ENCODE measurements around the gene NRIP3.

The NRIP3 gene

GRCh38 chr11:9037046-9037780, 33.4 kb upstream of the NRIP3 start:
- H2BK15ac ChIP-seq (replicated peaks; ENCODE audit: low read depth), result no peak overlapping the region
- H4K5ac ChIP-seq (ENCODE audit: low read length), result no peak overlapping the region
- no peaks in the 10 kb centered on the region for H3K4me1 ChIP-seq (ENCODE audit: control insufficient read depth, low read depth, low read length)
- no peak overlapping the region for H2BK120ac ChIP-seq (ENCODE audit: low read depth, low read length)
- no peak overlapping the region for H4K8ac ChIP-seq (ENCODE audit: low read depth, low read length)
- no peaks in the 10 kb centered on the region for H3K79me2 ChIP-seq (ENCODE audit: control insufficient read depth, insufficient read depth, low read length)
- H2BK5ac ChIP-seq (ENCODE audit: low read length), result no peak overlapping the region
- H3K27me3 ChIP-seq (ENCODE audit: insufficient read depth, low read length, poor library complexity), result no peaks in the 10 kb centered on the region
- no peak overlapping the region for H2AK5ac ChIP-seq (ENCODE audit: low read length)
- no peak overlapping the region for H3K23ac ChIP-seq (ENCODE audit: low read length)
- H3K36me3 ChIP-seq (ENCODE audit: control insufficient read depth, insufficient read depth, low read length), result no peaks in the 10 kb centered on the region
- H3K4me2 ChIP-seq (ENCODE audit: low read length), result no peak overlapping the region
- no peak overlapping the region for H3K56ac ChIP-seq (ENCODE audit: low read length)
- H3K4me3 ChIP-seq (ENCODE audit: low read length), result no peak overlapping the region
- H3K18ac ChIP-seq (ENCODE audit: low read length), result no peak overlapping the region
- H3K9ac ChIP-seq (ENCODE audit: low read length), result no peak overlapping the region
- no CpG with 5 or more reads among the region's 7 CpGs for WGBS (ENCODE audit: extremely low coverage, insufficient coverage, low lambda C conversion rate)
- peak overlapping the region; percentile 17 for H3K27ac ChIP-seq (ENCODE audit: low read depth, low read length)
- no peak for DNase-seq
- no peak overlapping the region for H3K4ac ChIP-seq (ENCODE audit: low read depth, low read length)
- no peaks in the 10 kb centered on the region for H3K79me1 ChIP-seq (ENCODE audit: low read length)

- H3K9ac ChIP-seq (ENCODE audit: low read length), result no peak overlapping the region
- H3K18ac ChIP-seq (ENCODE audit: low read length), result no peak overlapping the region
- no peak overlapping the region for H2BK5ac ChIP-seq (ENCODE audit: low read length)
- WGBS (ENCODE audit: extremely low coverage, insufficient coverage, low lambda C conversion rate), result no CpG with 5 or more reads among the region's 5 CpGs
- no peak overlapping the region for H2BK120ac ChIP-seq (ENCODE audit: low read depth, low read length)
- H3K36me3 ChIP-seq (ENCODE audit: control insufficient read depth, insufficient read depth, low read length), result no peaks in the 10 kb centered on the region
- H3K23ac ChIP-seq (ENCODE audit: low read length), result no peak overlapping the region
- H3K4ac ChIP-seq (ENCODE audit: low read depth, low read length), result no peak overlapping the region
- H4K5ac ChIP-seq (ENCODE audit: low read length), result no peak overlapping the region
- no peak overlapping the region for H3K27ac ChIP-seq (ENCODE audit: low read depth, low read length)
- no peak overlapping the region for H3K56ac ChIP-seq (ENCODE audit: low read length)
- no peak overlapping the region for H3K4me2 ChIP-seq (ENCODE audit: low read length)
- no peak overlapping the region for H4K8ac ChIP-seq (ENCODE audit: low read depth, low read length)
- H2BK15ac ChIP-seq (replicated peaks; ENCODE audit: low read depth), result no peak overlapping the region
- no peaks in the 10 kb centered on the region for H3K27me3 ChIP-seq (ENCODE audit: insufficient read depth, low read length, poor library complexity)
- no peak overlapping the region for H2AK5ac ChIP-seq (ENCODE audit: low read length)
- no peak for DNase-seq
- H3K79me1 ChIP-seq (ENCODE audit: low read length), result no peaks in the 10 kb centered on the region
- H3K4me3 ChIP-seq (ENCODE audit: low read length), result no peak overlapping the region
- no peaks in the 10 kb centered on the region for H3K4me1 ChIP-seq (ENCODE audit: control insufficient read depth, low read depth, low read length)
- no peaks in the 10 kb centered on the region for H3K79me2 ChIP-seq (ENCODE audit: control insufficient read depth, insufficient read depth, low read length)
Observed at GRCh38 chr11:9030601-9031000, 26.8 kb upstream of the NRIP3 start.

- Histone ChIP-seq H3K27ac (ENCODE audit: low read depth, low read length) (no peak overlapping the region), H3K4me3 (ENCODE audit: low read length) (no peak overlapping the region), H3K79me1 (ENCODE audit: low read length) (no peaks in the 10 kb centered on the region), H3K36me3 (ENCODE audit: control insufficient read depth, insufficient read depth, low read length) (no peaks in the 10 kb centered on the region), H2BK120ac (ENCODE audit: low read depth, low read length) (no peak overlapping the region), H3K27me3 (ENCODE audit: insufficient read depth, low read length, poor library complexity) (no peaks in the 10 kb centered on the region), H3K4ac (ENCODE audit: low read depth, low read length) (no peak overlapping the region), H3K23ac (ENCODE audit: low read length) (no peak overlapping the region), H3K4me1 (ENCODE audit: control insufficient read depth, low read depth, low read length) (no peaks in the 10 kb centered on the region), H3K79me2 (ENCODE audit: control insufficient read depth, insufficient read depth, low read length) (no peaks in the 10 kb centered on the region), H3K4me2 (ENCODE audit: low read length) (no peak overlapping the region), H3K9ac (ENCODE audit: low read length) (no peak overlapping the region), H2AK5ac (ENCODE audit: low read length) (no peak overlapping the region), H4K8ac (ENCODE audit: low read depth, low read length) (no peak overlapping the region), H2BK5ac (ENCODE audit: low read length) (no peak overlapping the region), H3K18ac (ENCODE audit: low read length) (no peak overlapping the region), H4K5ac (ENCODE audit: low read length) (no peak overlapping the region), H3K56ac (ENCODE audit: low read length) (no peak overlapping the region), H2BK15ac (replicated peaks; ENCODE audit: low read depth) (no peak overlapping the region)
- no peak for DNase-seq
- no CpG with 5 or more reads among the region's 7 CpGs for WGBS (ENCODE audit: extremely low coverage, insufficient coverage, low lambda C conversion rate)
Observed at GRCh38 chr11:9029422-9029821, 25.6 kb upstream of the NRIP3 start.

- H3K27ac ChIP-seq (ENCODE audit: low read depth, low read length), result no peak overlapping the region
- no peak overlapping the region for H3K4ac ChIP-seq (ENCODE audit: low read depth, low read length)
- no peaks in the 10 kb centered on the region for H3K79me2 ChIP-seq (ENCODE audit: control insufficient read depth, insufficient read depth, low read length)
- H4K8ac ChIP-seq (ENCODE audit: low read depth, low read length), result no peak overlapping the region
- no peaks in the 10 kb centered on the region for H3K79me1 ChIP-seq (ENCODE audit: low read length)
- no peak overlapping the region for H2BK120ac ChIP-seq (ENCODE audit: low read depth, low read length)
- H3K36me3 ChIP-seq (ENCODE audit: control insufficient read depth, insufficient read depth, low read length), result no peaks in the 10 kb centered on the region
- DNase-seq, result no peak
- H3K4me2 ChIP-seq (ENCODE audit: low read length), result no peak overlapping the region
- no peak overlapping the region for H2BK5ac ChIP-seq (ENCODE audit: low read length)
- no peak overlapping the region for H4K5ac ChIP-seq (ENCODE audit: low read length)
- H3K23ac ChIP-seq (ENCODE audit: low read length), result no peak overlapping the region
- no CpG with 5 or more reads among the region's 1 CpG for WGBS (ENCODE audit: extremely low coverage, insufficient coverage, low lambda C conversion rate)
- H3K56ac ChIP-seq (ENCODE audit: low read length), result no peak overlapping the region
- no peak overlapping the region for H2BK15ac ChIP-seq (replicated peaks; ENCODE audit: low read depth)
- H3K9ac ChIP-seq (ENCODE audit: low read length), result no peak overlapping the region
- H3K27me3 ChIP-seq (ENCODE audit: insufficient read depth, low read length, poor library complexity), result no peaks in the 10 kb centered on the region
- H3K18ac ChIP-seq (ENCODE audit: low read length), result no peak overlapping the region
- H2AK5ac ChIP-seq (ENCODE audit: low read length), result no peak overlapping the region
- H3K4me3 ChIP-seq (ENCODE audit: low read length), result no peak overlapping the region
- no peaks in the 10 kb centered on the region for H3K4me1 ChIP-seq (ENCODE audit: control insufficient read depth, low read depth, low read length)
Observed at GRCh38 chr11:9028581-9028980, 24.8 kb upstream of the NRIP3 start.

- whole genome bisulfite sequencing (ENCODE audit: extremely low coverage, insufficient coverage, low lambda C conversion rate), result no CpG with 5 or more reads among the region's 9 CpGs
- H3K4me1 ChIP-seq (ENCODE audit: control insufficient read depth, low read depth, low read length), result no peaks in the 10 kb centered on the region
Observed at GRCh38 chr11:9025101-9025850, 21.5 kb upstream of the NRIP3 start.

More at GRCh38 chr11:9025101-9025850, 21.5 kb upstream of the NRIP3 start:
- no peaks in the 10 kb centered on the region for H3K27me3 ChIP-seq (ENCODE audit: insufficient read depth, low read length, poor library complexity)
- H3K79me2 ChIP-seq (ENCODE audit: control insufficient read depth, insufficient read depth, low read length), result no peaks in the 10 kb centered on the region
- no peak overlapping the region for H3K4ac ChIP-seq (ENCODE audit: low read depth, low read length)
- H3K27ac ChIP-seq (ENCODE audit: low read depth, low read length), result no peak overlapping the region
- no peaks in the 10 kb centered on the region for H3K36me3 ChIP-seq (ENCODE audit: control insufficient read depth, insufficient read depth, low read length)
- no peaks in the 10 kb centered on the region for H3K79me1 ChIP-seq (ENCODE audit: low read length)
- H2BK15ac ChIP-seq (replicated peaks; ENCODE audit: low read depth), result no peak overlapping the region
- H3K23ac ChIP-seq (ENCODE audit: low read length), result no peak overlapping the region
- H3K56ac ChIP-seq (ENCODE audit: low read length), result no peak overlapping the region
- no peak overlapping the region for H3K9ac ChIP-seq (ENCODE audit: low read length)
- no peak overlapping the region for H4K5ac ChIP-seq (ENCODE audit: low read length)
- no peak overlapping the region for H3K4me2 ChIP-seq (ENCODE audit: low read length)
- no peak overlapping the region for H4K8ac ChIP-seq (ENCODE audit: low read depth, low read length)
- no peak overlapping the region for H3K18ac ChIP-seq (ENCODE audit: low read length)
- DNase-seq, result no peak
- no peak overlapping the region for H2AK5ac ChIP-seq (ENCODE audit: low read length)
- no peak overlapping the region for H2BK120ac ChIP-seq (ENCODE audit: low read depth, low read length)
- no peak overlapping the region for H3K4me3 ChIP-seq (ENCODE audit: low read length)
- H2BK5ac ChIP-seq (ENCODE audit: low read length), result no peak overlapping the region

Data from mesendoderm (in vitro differentiated cells).